Fibroblast of skin of left quadriceps (primary cell): ENCODE measurements around the gene KRTAP19-1.

ENCODE experiments used
- DNase-seq, 2 experiments: peaks; one replicate each; pipeline ENCODE4 v3.0.0-alpha.2; 2013; ENCODE audit warnings: low read depth in 2 of 2

The KRTAP19-1 gene

DNA sequence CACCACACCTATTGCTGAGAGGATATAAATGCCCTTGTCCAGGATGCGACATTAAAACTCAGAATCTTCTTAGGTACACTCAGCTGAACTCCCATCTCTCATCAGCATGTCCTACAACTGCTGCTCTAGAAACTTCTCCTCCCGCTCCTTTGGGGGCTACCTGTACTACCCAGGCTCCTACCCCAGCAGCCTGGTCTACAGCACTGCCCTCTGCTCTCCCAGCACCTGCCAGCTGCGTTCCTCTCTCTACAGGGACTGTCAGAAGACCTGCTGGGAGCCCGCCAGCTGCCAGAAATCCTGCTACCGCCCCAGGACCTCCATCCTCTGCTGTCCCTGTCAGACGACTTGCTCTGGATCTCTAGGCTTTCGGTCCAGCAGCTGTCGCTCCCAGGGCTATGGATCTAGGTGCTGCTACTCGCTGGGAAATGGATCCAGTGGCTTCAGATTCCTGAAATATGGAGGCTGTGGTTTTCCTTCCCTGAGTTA, 50.0 kb downstream of the KRTAP19-1 start, which contains the start of gene KRTAP13-4:
Gene KRTAP13-4 (plus strand): TSS at position 51 of the 486 bp plus-strand sequence. CDS start 56 bp downstream, at position 107.
- no peak for DNase-seq
